OCI-LY7 (cell line): ENCODE data around the gene KCNE2.

Experiments
- CTCF ChIP-seq: fragments of 200-600 bp; sonication (generic); conservative IDR thresholded peaks from 2 replicates; pipeline ENCODE4 v1.5.1; 2014; ENCODE audit warnings: mild to moderate bottlenecking, antibody characterized with exemption, low read length, moderate library complexity, mixed read lengths
- EZH2phosphoT487 ChIP-seq: fragments of 200-600 bp; sonication (generic); IDR thresholded peaks from 2 replicates; pipeline ENCODE4 v1.6.1; 2018; ENCODE audit warnings: low read depth, borderline replicate concordance, mild to moderate bottlenecking, mixed run types, antibody characterized with exemption, low read length, moderate library complexity, mixed read lengths

DNA sequence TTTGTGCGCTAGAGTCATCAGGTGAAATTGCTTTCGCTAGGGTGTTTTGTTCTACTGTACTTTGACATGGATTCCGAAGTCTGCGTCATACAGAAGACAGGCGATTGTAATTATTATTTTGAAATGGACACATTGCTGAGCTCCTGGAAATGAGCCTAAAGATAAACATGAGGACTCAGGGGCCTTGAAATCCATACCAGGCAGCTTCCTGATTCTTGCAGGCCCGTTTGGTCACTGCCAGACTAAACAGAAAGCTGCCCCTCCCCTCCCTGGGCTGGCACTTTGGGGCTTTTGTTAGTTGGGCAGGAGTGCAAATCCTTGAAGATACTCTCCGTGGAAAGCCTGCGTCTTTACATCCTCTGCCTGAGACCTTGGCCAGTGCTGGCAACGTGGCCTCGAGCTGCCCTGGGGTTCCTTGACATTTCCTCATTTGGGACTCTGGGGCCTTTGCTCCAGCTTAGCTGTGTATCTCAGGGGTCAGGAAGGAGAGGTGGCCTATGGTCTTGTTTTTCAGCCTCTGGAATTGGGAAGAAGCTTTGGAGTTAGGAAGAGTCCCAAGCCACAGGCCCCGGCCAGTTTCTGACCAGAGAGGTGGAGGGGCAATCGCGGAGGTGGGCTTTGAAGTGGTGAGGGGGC is 26.9 kb upstream of the KCNE2 start:
- TF ChIP-seq EZH2phosphoT487 (no peak), CTCF (no peak)
